HL-60 (cell line): ENCODE data around the gene ABCF1.
"Not testable (repeated sequence)": the region's sequence is repeated elsewhere in the genome, so short reads cannot be mapped to it uniquely, and the experiment has no call there.

ENCODE experiments used
- DNase-seq, 2 experiments: peaks; one replicate each; pipeline ENCODE4 v3.0.0-alpha.2; 2010 to 2020; ENCODE audit warnings: low read depth in 1 of 2, low spot score in 1 of 2
- H3K27ac ChIP-seq: fragments of 250-450 bp; sonication (Bioruptor Pico); replicated peaks from 2 replicates; pipeline ENCODE4 v1.5.1; 2020; ENCODE audit warnings: mild to moderate bottlenecking, moderate library complexity
- H3K27me3 ChIP-seq: fragments of 250-450 bp; sonication (Bioruptor Pico); 2 replicates; pipeline ENCODE4 v1.5.1; 2021; ENCODE audit warnings: mild to moderate bottlenecking, moderate library complexity; ENCODE audit not compliant: insufficient read depth, poor library complexity, severe bottlenecking
- H3K4me3 ChIP-seq: replicated peaks from 2 replicates; pipeline ENCODE4 v1.5.1; 2011; ENCODE audit warnings: mild to moderate bottlenecking, control low read depth, low read length; ENCODE audit not compliant: insufficient read depth
- GABPA ChIP-seq: IDR thresholded peaks from 2 replicates; pipeline ENCODE4 v1.6.1; 2012; ENCODE audit warnings: low read depth
- POLR2AphosphoS5 ChIP-seq: IDR thresholded peaks from 2 replicates; pipeline ENCODE4 v1.6.1; 2012; ENCODE audit warnings: low read depth
- SPI1 ChIP-seq: IDR thresholded peaks from 2 replicates; pipeline ENCODE4 v1.6.1; 2012; ENCODE audit warnings: low read depth, mild to moderate bottlenecking, borderline replicate concordance
- long read RNA-seq: library from polyadenylated mRNA; unstranded; transcript quantifications from one replicate; pipeline ENCODE4 v2.0.0, GENCODE V29; 2020
- TF ChIP-seq, protein P1 (sequence below): IDR thresholded peaks from one replicate; pipeline ENCODE4 v1.5.1; 2011; ENCODE audit warnings: low read length, control low read depth, inconsistent platforms; ENCODE audit not compliant: insufficient read depth
- TF ChIP-seq, protein P2 (sequence below): IDR thresholded peaks from 2 replicates; pipeline ENCODE4 v1.6.1; 2012; ENCODE audit warnings: low read depth; ENCODE audit not compliant: insufficient replicate concordance

Gene ABCF1
- long read RNA-seq, transcript ABCF1-201 (25 exons, 3,481 nt), result major isoform, 35 of 131 reads
- long read RNA-seq, partial matches to known transcripts, result 31 of 131 reads
- long read RNA-seq, other reads (novel, unspliced or antisense), result 65 of 131 reads

DNA sequence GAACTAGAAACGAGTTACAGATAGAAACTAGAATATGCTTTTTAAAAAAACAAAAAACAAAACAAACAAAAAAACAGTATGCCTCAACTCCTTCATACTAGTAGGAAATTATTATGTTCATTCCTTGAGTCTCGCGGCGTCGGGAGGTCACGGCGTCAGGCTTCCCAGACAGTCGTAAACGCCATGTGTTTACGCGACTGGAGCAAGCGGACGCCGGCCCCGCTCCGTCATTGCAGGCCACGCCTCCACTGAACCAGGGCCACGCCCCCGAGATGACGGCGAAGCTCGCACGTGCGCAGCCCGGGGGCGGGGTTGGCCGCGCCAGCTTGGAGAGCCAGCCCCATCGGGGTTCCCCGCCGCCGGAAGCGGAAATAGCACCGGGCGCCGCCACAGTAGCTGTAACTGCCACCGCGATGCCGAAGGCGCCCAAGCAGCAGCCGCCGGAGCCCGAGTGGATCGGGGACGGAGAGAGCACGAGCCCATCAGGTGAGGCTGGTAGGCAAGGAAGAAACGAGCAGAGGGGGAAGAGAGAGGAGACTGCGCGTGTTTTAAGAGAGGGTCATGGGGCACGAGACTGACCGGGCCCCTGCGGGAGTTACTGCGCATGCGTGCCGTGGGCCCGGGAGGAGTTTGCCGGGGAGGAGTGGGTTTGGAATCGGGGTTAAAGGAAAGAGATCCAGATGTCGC is at the start of gene ABCF1:
Gene ABCF1, plus strand, starts transcription at position 368 of the 687 bp plus-strand sequence. Its CDS starts 46 bp downstream, at position 414.
- Histone ChIP-seq H3K27ac (peak within 1 kb of the TSS; percentile 95), H3K27me3 (no peaks in the 10 kb centered on the region), H3K4me3 (peak within 1 kb of the TSS; percentile 89)
- DNase-seq, result peak; percentile 96 to 98
- TF ChIP-seq, protein P1, sequence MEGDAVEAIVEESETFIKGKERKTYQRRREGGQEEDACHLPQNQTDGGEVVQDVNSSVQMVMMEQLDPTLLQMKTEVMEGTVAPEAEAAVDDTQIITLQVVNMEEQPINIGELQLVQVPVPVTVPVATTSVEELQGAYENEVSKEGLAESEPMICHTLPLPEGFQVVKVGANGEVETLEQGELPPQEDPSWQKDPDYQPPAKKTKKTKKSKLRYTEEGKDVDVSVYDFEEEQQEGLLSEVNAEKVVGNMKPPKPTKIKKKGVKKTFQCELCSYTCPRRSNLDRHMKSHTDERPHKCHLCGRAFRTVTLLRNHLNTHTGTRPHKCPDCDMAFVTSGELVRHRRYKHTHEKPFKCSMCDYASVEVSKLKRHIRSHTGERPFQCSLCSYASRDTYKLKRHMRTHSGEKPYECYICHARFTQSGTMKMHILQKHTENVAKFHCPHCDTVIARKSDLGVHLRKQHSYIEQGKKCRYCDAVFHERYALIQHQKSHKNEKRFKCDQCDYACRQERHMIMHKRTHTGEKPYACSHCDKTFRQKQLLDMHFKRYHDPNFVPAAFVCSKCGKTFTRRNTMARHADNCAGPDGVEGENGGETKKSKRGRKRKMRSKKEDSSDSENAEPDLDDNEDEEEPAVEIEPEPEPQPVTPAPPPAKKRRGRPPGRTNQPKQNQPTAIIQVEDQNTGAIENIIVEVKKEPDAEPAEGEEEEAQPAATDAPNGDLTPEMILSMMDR, result no peak
- TF ChIP-seq GABPA (peak; percentile 95), POLR2AphosphoS5 (peak; percentile 89), SPI1 (no peak)
- TF ChIP-seq, protein P2, sequence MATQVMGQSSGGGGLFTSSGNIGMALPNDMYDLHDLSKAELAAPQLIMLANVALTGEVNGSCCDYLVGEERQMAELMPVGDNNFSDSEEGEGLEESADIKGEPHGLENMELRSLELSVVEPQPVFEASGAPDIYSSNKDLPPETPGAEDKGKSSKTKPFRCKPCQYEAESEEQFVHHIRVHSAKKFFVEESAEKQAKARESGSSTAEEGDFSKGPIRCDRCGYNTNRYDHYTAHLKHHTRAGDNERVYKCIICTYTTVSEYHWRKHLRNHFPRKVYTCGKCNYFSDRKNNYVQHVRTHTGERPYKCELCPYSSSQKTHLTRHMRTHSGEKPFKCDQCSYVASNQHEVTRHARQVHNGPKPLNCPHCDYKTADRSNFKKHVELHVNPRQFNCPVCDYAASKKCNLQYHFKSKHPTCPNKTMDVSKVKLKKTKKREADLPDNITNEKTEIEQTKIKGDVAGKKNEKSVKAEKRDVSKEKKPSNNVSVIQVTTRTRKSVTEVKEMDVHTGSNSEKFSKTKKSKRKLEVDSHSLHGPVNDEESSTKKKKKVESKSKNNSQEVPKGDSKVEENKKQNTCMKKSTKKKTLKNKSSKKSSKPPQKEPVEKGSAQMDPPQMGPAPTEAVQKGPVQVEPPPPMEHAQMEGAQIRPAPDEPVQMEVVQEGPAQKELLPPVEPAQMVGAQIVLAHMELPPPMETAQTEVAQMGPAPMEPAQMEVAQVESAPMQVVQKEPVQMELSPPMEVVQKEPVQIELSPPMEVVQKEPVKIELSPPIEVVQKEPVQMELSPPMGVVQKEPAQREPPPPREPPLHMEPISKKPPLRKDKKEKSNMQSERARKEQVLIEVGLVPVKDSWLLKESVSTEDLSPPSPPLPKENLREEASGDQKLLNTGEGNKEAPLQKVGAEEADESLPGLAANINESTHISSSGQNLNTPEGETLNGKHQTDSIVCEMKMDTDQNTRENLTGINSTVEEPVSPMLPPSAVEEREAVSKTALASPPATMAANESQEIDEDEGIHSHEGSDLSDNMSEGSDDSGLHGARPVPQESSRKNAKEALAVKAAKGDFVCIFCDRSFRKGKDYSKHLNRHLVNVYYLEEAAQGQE, result peak; percentile 10

DNA sequence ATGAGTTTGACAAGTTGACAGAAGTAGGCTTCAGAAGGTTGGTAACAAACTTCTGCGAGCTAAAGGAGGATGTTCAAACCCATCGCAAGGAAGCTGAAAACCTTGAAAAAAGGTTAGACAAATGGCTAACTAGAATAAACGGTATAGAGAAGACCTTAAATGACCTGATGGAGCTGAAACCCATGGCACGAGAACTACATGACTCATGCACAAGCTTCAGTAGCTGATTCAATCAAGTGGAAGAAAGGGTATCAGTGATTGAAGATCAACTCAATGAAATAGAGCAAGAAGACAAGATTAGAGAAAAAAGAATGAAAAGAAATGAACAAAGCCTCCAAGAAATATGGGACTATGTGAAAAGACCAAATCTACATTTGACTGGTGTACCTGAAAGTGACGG is 49.3 kb upstream of the ABCF1 start:
- not testable (repeated sequence) for H3K27ac ChIP-seq, H3K27me3 ChIP-seq, H3K4me3 ChIP-seq, DNase-seq

DNA sequence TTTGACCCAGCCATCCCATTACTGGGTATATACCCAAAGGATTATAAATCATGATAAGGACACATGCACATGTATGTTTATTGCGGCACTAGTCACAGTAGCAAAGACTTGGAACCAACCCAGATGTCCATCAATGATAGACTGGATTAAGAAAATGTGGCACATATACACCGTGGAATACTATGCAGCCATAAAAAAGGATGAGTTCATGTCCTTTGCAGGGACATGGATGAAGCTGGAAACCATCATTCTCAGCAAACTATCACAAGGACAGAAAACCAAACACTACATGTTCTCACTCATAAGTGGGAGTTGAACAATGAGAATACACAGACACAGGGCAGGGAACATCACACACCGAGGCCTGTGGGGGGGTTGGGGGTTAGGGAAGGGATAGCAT is 44.8 kb upstream of the ABCF1 start:
- DNase-seq, H3K4me3 ChIP-seq, H3K27ac ChIP-seq, H3K27me3 ChIP-seq: not testable (repeated sequence)

DNA sequence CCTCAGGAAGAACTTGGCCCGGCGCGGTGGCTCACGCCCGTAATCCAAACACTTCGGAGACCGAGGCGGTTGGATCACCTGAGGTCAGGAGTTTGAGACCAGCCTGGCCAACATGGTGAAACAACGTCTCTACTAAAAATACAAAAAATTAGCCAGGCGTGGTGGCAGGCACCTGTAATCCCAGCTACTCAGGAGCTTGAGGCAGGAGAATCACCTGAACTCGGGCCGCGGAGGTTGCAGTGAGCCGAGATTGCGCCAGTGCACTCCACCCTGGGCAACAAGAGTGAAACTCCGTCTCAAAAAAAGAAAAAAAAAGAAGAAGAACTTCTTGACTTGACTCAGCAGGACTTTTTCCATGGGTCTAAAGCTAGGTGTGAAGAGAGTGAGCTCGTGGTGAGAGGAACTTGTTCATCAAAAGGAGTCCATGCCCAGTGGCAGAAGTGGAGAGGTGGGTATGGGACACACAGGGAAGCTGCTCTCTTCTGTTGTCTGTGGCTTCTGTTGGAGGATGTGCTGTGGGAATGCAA is 41.8 kb upstream of the ABCF1 start:
- peak overlapping the region; percentile 37 for H3K27ac ChIP-seq
- not testable (repeated sequence) for H3K4me3 ChIP-seq, H3K27me3 ChIP-seq
- DNase-seq, result peak in 1 of 2 experiments; percentile 66

DNA sequence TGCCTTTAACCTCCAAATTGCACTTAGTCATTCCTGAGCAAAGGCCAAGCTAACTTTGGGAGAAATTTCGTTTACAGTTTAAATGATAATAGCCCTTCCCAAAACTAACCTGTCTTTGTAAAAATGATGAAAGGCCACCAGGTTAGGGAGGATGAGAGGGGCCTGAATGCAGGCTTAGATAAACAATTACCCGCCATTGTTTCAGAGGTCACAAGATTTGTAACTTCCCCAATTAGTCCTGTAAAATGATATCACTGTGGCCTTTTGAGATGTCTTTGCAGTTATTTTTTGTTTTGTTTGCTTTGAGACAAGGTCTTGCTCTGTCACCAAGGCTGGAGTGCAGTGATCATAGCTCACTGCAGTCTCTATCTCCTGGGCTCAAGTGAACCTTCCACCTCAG is 41.2 kb upstream of the ABCF1 start:
- Histone ChIP-seq H3K27ac (peak overlapping the region; percentile 37), H3K4me3 (no peak overlapping the region), H3K27me3 (no peaks in the 10 kb centered on the region)
- DNase-seq, result no peak
- TF ChIP-seq, protein P2, result no peak
- no peak for TF ChIP-seq SPI1
